A673 (cell line): ENCODE results near the gene CXCL12. TPM values are rescaled to one million over a fixed set of nuclear protein-coding genes. Genes with fewer than 3 reads are reported as not detected.

ENCODE experiments used
- BruUV-seq: library from RNA; stranded (reverse); fragments of 400-500 nt; replicated peaks from 2 replicates; lab custom pipeline; 2021; lab: Mats Ljungman, UMichigan
- CTCF ChIA-PET: fragments of 300-600 bp; sonication (Branson Sonifier 250); formaldehyde crosslinking; loops from one replicate; lab custom pipeline; 2022; ENCODE audit warnings: antibody characterized with exemption; lab: Charles Lee
- POLR2A ChIA-PET: fragments of 300-600 bp; sonication (Branson Sonifier 250); formaldehyde crosslinking; loops from one replicate; lab custom pipeline; 2022; ENCODE audit warnings: antibody characterized with exemption; ENCODE audit not compliant: low non-redundant PET; lab: Charles Lee
- DNase-seq: peaks from one replicate; pipeline ENCODE4 v3.0.0-alpha.2; 2015; ENCODE audit warnings: low spot score
- H3K27ac ChIP-seq: fragments of 200-600 bp; sonication (generic); 2 replicates; pipeline ENCODE4 v1.5.1; 2016; ENCODE audit warnings: mixed run types, low read depth, mild to moderate bottlenecking, mixed read lengths, antibody characterized with exemption, low read length; ENCODE audit not compliant: poor library complexity, severe bottlenecking
- H3K27me3 ChIP-seq: fragments of 200-600 bp; sonication (generic); replicated peaks from 2 replicates; pipeline ENCODE4 v1.6.1; 2017; ENCODE audit warnings: mixed run types, low read depth, mild to moderate bottlenecking, mixed read lengths, antibody characterized with exemption, low read length; ENCODE audit not compliant: insufficient read depth, poor library complexity
- H3K36me3 ChIP-seq: fragments of 200-600 bp; sonication (generic); 2 replicates; pipeline ENCODE4 v1.6.1; 2016; ENCODE audit warnings: mixed run types, mild to moderate bottlenecking, mixed read lengths, antibody characterized with exemption, low read length; ENCODE audit not compliant: insufficient read depth, poor library complexity, severe bottlenecking
- H3K4me1 ChIP-seq: fragments of 200-600 bp; sonication (generic); 2 replicates; pipeline ENCODE4 v1.6.1; 2017; ENCODE audit warnings: mixed run types, mild to moderate bottlenecking, mixed read lengths, antibody characterized with exemption, low read length; ENCODE audit not compliant: insufficient read depth, poor library complexity, severe bottlenecking
- H3K4me3 ChIP-seq: fragments of 200-600 bp; sonication (generic); 2 replicates; pipeline ENCODE4 v1.5.1; 2016; ENCODE audit warnings: low read depth, mixed run types, mild to moderate bottlenecking, mixed read lengths, low read length; ENCODE audit not compliant: poor library complexity, severe bottlenecking
- H3K9me3 ChIP-seq: fragments of 200-600 bp; sonication (generic); 2 replicates; pipeline ENCODE4 v1.6.1; 2016; ENCODE audit warnings: mixed run types, low read depth, mild to moderate bottlenecking, mixed read lengths, antibody characterized with exemption, low read length; ENCODE audit not compliant: poor library complexity, severe bottlenecking
- EZH2 ChIP-seq: fragments of 200-600 bp; sonication (generic); IDR thresholded peaks from 2 replicates; pipeline ENCODE4 v1.6.1; 2017; ENCODE audit warnings: borderline replicate concordance, low read depth, mild to moderate bottlenecking, mixed read lengths, antibody characterized with exemption, low read length; ENCODE audit not compliant: poor library complexity, severe bottlenecking
- intact Hi-C: fragments of 100-400 bp; cut with micrococcal nuclease; formaldehyde crosslinking; loops from one replicate; pipeline ENCODE4 v1.10.0; 2022; ENCODE audit not compliant: unreplicated experiment
- total RNA-seq: library from RNA; stranded (reverse); gene quantifications from 2 replicates; pipeline ENCODE4 v1.2.3, GENCODE V29; 2021
- TF ChIP-seq, protein P1 (sequence below): fragments of 300-800, 200-600 bp; sonication (generic); conservative IDR thresholded peaks from 2 replicates; pipeline ENCODE4 v1.5.1; 2017; ENCODE audit warnings: low read depth, mild to moderate bottlenecking, antibody characterized with exemption, low read length, moderate library complexity, mixed read lengths

The CXCL12 gene
- total RNA-seq, 1 experiment from 2014 or later, result 0.30 TPM

- CTCF ChIA-PET, result no interaction called here
Measured at GRCh38 chr10:44355630-44356029, 29.3 kb downstream of the CXCL12 start.

DNA sequence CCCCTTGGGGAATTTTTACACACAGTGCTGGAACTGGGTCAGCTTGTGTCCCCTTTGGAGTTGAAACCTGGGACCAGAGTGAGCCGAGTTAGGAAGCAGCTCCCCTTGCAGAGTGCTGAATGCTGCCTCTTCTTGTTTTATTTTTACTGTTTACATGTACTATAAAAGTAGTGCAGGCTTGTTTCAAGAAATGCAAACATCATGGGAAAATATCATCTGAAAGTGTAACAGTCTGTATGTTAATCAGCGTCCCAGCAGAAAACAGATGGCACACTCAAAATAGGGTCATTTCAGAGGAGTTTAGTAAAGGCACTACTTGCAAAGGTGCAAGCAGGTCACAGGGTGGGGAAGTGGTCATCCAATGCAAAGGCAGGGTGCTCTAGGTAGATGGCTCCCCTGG is 30.1 kb downstream of the CXCL12 start:
- H3K9me3 ChIP-seq, result no peaks in the 10 kb centered on the region
- BruUV-seq, result no TSS peak
- intact Hi-C loops, result no loop called here
- ChIA-PET CTCF (no interaction called here), POLR2A (no interaction called here)
- no peaks in the 10 kb centered on the region for H3K27me3 ChIP-seq
- TF ChIP-seq, protein P1, sequence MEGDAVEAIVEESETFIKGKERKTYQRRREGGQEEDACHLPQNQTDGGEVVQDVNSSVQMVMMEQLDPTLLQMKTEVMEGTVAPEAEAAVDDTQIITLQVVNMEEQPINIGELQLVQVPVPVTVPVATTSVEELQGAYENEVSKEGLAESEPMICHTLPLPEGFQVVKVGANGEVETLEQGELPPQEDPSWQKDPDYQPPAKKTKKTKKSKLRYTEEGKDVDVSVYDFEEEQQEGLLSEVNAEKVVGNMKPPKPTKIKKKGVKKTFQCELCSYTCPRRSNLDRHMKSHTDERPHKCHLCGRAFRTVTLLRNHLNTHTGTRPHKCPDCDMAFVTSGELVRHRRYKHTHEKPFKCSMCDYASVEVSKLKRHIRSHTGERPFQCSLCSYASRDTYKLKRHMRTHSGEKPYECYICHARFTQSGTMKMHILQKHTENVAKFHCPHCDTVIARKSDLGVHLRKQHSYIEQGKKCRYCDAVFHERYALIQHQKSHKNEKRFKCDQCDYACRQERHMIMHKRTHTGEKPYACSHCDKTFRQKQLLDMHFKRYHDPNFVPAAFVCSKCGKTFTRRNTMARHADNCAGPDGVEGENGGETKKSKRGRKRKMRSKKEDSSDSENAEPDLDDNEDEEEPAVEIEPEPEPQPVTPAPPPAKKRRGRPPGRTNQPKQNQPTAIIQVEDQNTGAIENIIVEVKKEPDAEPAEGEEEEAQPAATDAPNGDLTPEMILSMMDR, result no peak
- no peak for TF ChIP-seq EZH2
- no peaks in the 10 kb centered on the region for H3K4me1 ChIP-seq
- H3K36me3 ChIP-seq, result no peaks in the 10 kb centered on the region
- H3K4me3 ChIP-seq, result no peak overlapping the region
- DNase-seq, result no peak
- H3K27ac ChIP-seq, result no peak overlapping the region

More at GRCh38 chr10:44355630-44356029, 29.3 kb downstream of the CXCL12 start:
- TF ChIP-seq, protein P1, result no peak
- TF ChIP-seq EZH2, result no peak
- Histone ChIP-seq H3K27me3 (no peaks in the 10 kb centered on the region), H3K4me1 (no peaks in the 10 kb centered on the region), H3K4me3 (no peak overlapping the region), H3K9me3 (no peaks in the 10 kb centered on the region), H3K27ac (no peak overlapping the region), H3K36me3 (no peaks in the 10 kb centered on the region)
- intact Hi-C loops, result no loop called here
- POLR2A ChIA-PET, result no interaction called here
- no peak for DNase-seq
- no TSS peak for BruUV-seq

DNA sequence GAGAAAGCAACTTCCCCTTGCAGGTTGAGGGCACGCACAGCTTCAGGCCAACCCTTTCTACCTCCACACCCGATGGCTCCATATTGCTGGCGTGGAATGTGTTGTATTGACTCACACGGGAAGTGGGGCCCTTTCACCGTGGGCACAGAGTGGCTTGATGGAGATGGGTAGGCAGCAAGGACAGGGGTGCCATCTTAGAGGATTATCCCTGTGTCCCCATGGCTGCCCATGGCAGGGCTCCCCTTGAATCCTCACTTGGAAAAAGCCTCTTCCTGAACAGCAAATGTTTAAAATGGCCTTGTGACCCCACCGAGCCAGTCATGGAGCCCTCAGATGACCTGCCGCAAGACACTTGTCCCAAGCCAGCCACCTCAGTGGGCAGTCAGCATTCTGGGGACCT is 31.2 kb downstream of the CXCL12 start:
- no peak for DNase-seq
- no peak for TF ChIP-seq EZH2
- TF ChIP-seq, protein P1, result no peak
- Histone ChIP-seq H3K9me3 (no peaks in the 10 kb centered on the region), H3K27me3 (no peaks in the 10 kb centered on the region), H3K4me3 (no peak overlapping the region), H3K36me3 (no peaks in the 10 kb centered on the region), H3K27ac (no peak overlapping the region), H3K4me1 (no peaks in the 10 kb centered on the region)
- ChIA-PET POLR2A (no interaction called here), CTCF (no interaction called here)
- no TSS peak for BruUV-seq
- intact Hi-C loops, result no loop called here
